Measurements from ENCODE around the gene DLGAP4. TPM values are rescaled to one million over a fixed set of nuclear protein-coding genes. Genes with fewer than 3 reads are reported as not detected.
A peak's percentile ranks its signal among the peaks of the same experiment; 100 is the strongest.

The DLGAP4 gene
- total RNA-seq, 1 donor from 2014 or later: 99.1 TPM

DNA sequence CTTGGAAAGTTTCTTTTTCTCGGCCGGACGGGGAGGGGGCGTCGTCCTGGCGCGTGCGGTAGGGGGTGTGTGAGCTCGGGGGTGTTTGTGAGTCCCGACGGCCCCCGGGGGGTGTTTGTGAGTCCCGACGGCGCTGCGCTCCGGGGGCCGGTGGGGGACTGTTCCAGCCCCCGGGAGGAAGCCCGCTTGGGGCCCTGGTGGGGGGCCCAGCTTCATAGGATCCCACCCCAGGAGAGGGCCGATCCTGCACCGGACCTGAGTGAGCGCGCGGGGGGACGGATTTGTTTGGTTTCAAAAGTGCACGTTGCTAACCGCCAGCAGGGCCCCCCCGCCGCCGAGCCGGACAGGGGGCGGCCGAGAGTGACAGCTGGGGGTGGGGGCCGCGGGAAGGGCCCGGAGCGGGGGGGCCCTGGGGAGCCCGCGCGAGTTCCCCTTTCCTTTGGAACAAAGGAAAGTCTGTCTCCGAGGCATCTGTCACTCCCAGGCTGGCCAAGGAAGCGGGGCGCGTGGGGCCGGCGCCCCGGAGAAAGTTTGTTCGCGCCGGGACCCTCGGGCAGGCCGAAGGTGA, 267.7 kb downstream of the DLGAP4 start:
- Mint-ChIP-seq H3K27me3 (ENCODE audit: low read depth) (no peaks in the 10 kb centered on the region), H3K9me3 (no peaks in the 10 kb centered on the region), H3K27ac (peak overlapping the region; percentile 97), H3K4me1 (peaks cover 46% of the 10 kb centered on the region), H3K36me3 (peaks cover 3% of the 10 kb centered on the region), H3K4me3 (peak overlapping the region; percentile 81)
- TF ChIP-seq CTCF (IDR thresholded peaks at IDR 0.05; ENCODE audit: unreplicated experiment): no peak
- peak; percentile 40 to 66 for DNase-seq (ENCODE audit: low spot score in 2 of 2, unreplicated experiment in 2 of 2)

GRCh38 chr20:36574366-36575135, 268.4 kb downstream of the DLGAP4 start:
- Mint-ChIP-seq H3K36me3 (peaks cover 5% of the 10 kb centered on the region), H3K9me3 (no peaks in the 10 kb centered on the region), H3K27ac (peak overlapping the region; percentile 97), H3K4me3 (peak overlapping the region; percentile 81), H3K27me3 (ENCODE audit: low read depth) (no peaks in the 10 kb centered on the region), H3K4me1 (peaks cover 45% of the 10 kb centered on the region)
- DNase-seq (ENCODE audit: low spot score in 2 of 2, unreplicated experiment in 2 of 2): peak; percentile 67 to 80
- TF ChIP-seq CTCF (IDR thresholded peaks at IDR 0.05; ENCODE audit: unreplicated experiment): no peak

DNA sequence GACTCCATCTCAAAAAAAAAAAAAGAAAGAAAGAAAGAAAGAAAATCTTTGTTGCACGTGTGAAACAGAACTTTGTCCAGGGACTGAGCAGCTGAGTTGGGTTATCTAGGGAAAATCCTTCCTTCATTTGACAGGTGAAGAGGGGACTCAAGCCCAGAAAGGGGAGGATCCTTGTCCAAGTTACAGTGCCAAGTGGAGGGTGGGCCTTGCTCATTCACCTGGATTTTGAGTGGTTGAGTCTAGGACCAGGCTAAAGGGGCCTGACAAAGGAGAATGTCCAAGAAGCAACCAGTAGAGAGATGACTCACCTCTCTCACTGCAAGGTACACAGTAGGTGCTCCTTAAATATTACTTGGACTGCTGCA, 269.9 kb downstream of the DLGAP4 start:
- H3K36me3 Mint-ChIP-seq: peaks cover 12% of the 10 kb centered on the region
- no peaks in the 10 kb centered on the region for H3K9me3 Mint-ChIP-seq
- H3K27me3 Mint-ChIP-seq (ENCODE audit: low read depth): no peaks in the 10 kb centered on the region
- H3K4me3 Mint-ChIP-seq: peak overlapping the region; percentile 81
- H3K27ac Mint-ChIP-seq: peak overlapping the region; percentile 97
- TF ChIP-seq CTCF (IDR thresholded peaks at IDR 0.05; ENCODE audit: unreplicated experiment): no peak
- H3K4me1 Mint-ChIP-seq: peaks cover 46% of the 10 kb centered on the region
- no peak for DNase-seq (ENCODE audit: low spot score in 2 of 2, unreplicated experiment in 2 of 2)

Other genes starting within 250 kb of the DLGAP4 start
- 42.8 to 44.3 TPM (median 43.1 TPM) in 3 replicates for gene EPB41L1, start 151.6 kb upstream of the DLGAP4 start, total RNA-seq
- 30.4 to 31.3 TPM (median 30.6 TPM) in 3 replicates for gene AAR2, start 69.9 kb upstream of the DLGAP4 start, total RNA-seq
- gene MYL9, start 235.2 kb downstream of the DLGAP4 start, total RNA-seq: 235 to 248 TPM (median 238 TPM) in 3 replicates

Measured in mesothelial cell of epicardium (in vitro differentiated cells).